KOPT-K1 (cell line): Measurements from ENCODE around the gene GGT6.
"Not testable (repeated sequence)": the region's sequence is repeated elsewhere in the genome, so short reads cannot be mapped to it uniquely, and the experiment has no call there.

Experiments used
- H3K27ac ChIP-seq: fragments of 200-600 bp; sonication (generic); 2 replicates; pipeline ENCODE4 v1.5.1; 2016; ENCODE audit warnings: antibody characterized with exemption, mild to moderate bottlenecking, low read depth, low read length; ENCODE audit not compliant: poor library complexity, severe bottlenecking
- H3K36me3 ChIP-seq: fragments of 200-600 bp; sonication (generic); 2 replicates; pipeline ENCODE4 v1.5.1; 2017; ENCODE audit warnings: antibody characterized with exemption, mild to moderate bottlenecking, low read length, moderate library complexity; ENCODE audit not compliant: insufficient read depth
- H3K9me3 ChIP-seq: fragments of 200-600 bp; sonication (generic); 2 replicates; pipeline ENCODE4 v1.5.1; 2017; ENCODE audit warnings: antibody characterized with exemption, low read length, mild to moderate bottlenecking; ENCODE audit not compliant: insufficient read depth, poor library complexity, severe bottlenecking

Gene GGT6

DNA sequence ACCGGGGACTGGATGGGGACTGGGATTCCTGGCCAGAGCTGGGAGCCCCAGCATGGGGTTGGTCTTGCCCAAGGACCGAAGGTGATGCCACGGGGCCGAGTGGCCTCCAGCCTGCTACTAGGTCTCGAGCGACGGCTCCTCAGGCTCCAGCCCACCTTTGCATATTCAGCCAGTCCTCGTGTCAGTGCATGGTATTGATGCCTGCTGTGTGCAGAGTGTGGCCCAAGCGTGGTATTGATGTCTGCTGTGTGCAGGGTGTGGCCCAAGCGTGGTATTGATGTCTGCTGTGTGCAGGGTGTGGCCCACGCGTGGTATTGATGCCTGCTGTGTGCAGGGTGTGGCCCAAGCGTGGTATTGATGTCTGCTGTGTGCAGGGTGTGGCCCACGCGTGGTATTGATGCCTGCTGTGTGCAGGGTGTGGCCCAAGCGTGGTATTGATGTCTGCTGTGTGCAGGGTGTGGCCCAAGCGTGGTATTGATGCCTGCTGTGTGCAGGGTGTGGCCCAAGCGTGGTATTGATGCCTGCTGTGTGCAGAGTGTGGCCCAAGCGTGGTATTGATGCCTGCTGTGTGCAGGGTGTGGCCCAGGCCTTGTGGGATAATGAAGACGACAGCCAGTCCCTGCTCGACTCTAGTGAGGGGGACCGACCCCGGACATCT, 35.4 kb upstream of the GGT6 start:
- not testable (repeated sequence) for H3K36me3 ChIP-seq, H3K27ac ChIP-seq, H3K9me3 ChIP-seq

DNA sequence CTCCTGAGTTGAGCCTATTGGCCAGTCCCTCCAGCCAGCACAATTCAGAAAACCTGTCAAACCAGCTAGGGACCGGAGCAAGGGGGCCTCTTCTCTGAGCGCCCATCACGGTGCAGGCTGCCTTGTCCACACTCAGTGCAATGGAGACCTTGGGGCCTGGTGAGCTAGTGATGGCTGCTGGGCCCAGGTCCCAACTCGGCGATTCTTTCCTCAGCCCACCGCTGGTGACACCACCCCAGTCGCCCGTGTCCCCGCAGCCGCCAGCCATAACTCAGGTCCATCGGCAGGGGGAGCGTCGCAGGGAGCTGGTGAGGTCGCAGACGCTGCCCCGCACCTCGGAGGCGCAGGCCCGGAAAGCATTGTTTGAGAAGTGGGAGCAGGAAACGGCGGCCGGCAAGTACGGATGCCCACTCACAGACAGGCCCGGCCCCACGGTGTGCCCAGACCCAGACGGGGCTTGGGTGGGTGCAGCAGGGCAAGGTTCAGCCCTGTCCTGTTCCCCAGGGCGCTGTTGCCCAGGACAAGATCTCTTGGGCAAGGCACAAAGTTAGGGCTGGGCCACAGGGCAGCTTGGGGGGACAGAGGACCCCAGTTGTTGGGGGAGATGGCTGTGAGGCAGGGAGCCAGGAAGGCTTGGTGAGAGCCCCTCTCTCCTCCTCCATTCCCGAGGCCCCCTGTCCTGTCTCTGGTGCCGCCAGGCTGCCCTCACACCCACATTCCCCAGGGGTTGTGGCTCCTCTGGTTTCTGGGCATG, 34.7 kb upstream of the GGT6 start:
- Histone ChIP-seq H3K36me3 (no peaks in the 10 kb centered on the region), H3K9me3 (no peaks in the 10 kb centered on the region), H3K27ac (no peak overlapping the region)

GRCh38 chr17:4594406-4594805, 34.0 kb upstream of the GGT6 start:
- Histone ChIP-seq H3K27ac (no peak overlapping the region), H3K36me3 (no peaks in the 10 kb centered on the region), H3K9me3 (no peaks in the 10 kb centered on the region)

DNA sequence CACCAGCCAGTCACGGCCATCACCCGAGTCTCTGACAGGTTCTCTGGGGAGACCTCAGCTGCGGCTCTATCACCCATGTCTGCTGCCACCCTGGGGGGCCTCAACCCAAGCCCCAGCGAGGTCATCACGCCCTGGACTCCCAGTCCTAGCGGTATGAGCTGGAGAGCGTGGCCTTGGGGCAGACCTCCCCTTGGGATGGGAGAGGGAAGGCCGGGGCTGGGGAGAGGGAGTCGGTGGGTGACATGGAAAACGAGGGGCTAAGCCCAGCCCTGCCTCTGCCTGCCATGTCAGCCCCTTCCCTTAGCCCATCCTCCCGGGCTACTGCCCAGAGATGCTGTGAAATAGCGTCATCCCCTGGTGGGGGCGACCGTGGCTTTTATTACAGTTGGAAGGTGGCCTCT, 32.6 kb upstream of the GGT6 start:
- Histone ChIP-seq H3K9me3 (no peaks in the 10 kb centered on the region), H3K36me3 (no peaks in the 10 kb centered on the region), H3K27ac (no peak overlapping the region)

DNA sequence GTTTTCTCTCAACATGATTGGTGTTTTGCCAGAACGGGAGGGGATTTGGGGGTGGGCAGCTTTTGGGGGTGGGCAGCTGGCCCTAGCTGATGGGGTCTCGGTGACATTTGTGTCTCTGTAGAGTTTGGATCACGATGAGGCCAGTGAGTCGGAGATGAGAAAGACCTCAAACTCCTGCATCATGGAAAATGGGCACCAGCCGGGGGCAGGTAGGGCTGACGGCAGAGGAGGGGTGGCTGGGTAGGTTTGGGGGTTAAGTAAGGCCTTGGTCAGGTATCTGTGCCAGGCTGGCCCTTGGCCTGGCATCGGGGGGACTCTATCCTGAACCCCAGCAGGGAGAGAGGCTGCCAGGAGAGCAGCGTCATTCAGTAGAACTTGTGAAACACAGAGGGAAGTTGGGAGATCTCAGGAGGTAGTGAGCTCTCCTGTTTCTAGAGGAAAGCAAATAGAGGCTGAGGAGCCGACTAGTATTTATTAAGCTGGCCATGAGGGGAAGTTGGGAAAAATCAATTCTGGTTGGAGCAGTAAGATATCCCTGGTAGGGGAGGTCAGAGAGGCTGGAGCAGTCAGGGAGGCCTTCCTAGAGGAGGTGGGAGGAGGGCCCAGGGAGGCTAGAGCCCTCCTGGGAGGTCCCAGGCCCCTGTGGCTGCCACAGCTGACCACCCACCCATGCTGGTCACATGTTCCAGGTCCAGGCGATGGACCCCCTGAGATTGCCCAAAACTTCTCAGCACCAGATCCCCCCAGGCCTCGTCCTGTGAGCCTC, 32.0 kb upstream of the GGT6 start:
- no peaks in the 10 kb centered on the region for H3K36me3 ChIP-seq
- H3K9me3 ChIP-seq = no peaks in the 10 kb centered on the region

DNA sequence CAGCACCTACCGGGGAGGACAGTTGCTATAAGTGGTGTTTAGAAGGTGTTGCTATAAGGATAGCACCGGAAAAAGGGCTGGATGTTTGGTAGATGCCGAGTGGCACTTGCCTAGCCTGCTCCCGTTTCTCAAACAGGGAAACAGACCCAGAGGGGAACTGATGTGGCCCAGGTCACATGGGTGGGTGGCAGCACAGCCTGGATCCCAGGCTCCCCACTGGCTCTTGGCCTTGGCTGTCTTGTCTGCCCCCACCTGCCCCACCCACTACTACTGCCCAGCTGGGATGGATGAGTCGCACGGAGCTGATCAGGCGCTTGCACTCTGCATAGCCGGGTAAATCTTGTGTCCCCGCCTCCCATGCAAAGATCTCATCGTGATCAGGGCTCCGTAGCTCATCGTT, 31.2 kb upstream of the GGT6 start:
- no peaks in the 10 kb centered on the region for H3K36me3 ChIP-seq
- no peak overlapping the region for H3K27ac ChIP-seq
- no peaks in the 10 kb centered on the region for H3K9me3 ChIP-seq

More for the DNA sequence above, 32.0 kb upstream of the GGT6 start:
- H3K27ac ChIP-seq = no peak overlapping the region

GRCh38 chr17:4590981-4591453, 30.6 kb upstream of the GGT6 start:
- H3K9me3 ChIP-seq = no peaks in the 10 kb centered on the region
- H3K27ac ChIP-seq = no peak overlapping the region
- no peaks in the 10 kb centered on the region for H3K36me3 ChIP-seq

DNA sequence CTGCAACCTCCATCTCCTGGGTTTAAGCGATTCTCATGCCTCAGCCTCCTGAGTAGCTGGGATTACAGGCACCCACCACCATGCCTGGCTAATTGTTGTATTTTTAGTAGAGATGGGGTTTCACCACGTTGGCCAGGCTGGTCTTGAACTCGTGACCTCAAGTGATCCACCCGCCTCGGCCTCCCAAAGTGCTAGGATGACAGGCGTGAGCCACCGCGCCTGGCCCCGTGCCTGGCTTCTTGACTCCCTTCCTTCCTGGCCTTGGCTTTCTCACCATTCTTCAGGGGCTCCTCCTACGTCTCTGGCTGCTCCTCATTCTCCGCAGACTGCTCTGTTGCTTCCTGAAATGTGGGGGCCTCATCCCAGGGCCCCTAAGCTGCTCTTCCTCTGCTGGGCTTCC, 29.7 kb upstream of the GGT6 start:
- H3K9me3 ChIP-seq, H3K27ac ChIP-seq, H3K36me3 ChIP-seq: not testable (repeated sequence)

DNA sequence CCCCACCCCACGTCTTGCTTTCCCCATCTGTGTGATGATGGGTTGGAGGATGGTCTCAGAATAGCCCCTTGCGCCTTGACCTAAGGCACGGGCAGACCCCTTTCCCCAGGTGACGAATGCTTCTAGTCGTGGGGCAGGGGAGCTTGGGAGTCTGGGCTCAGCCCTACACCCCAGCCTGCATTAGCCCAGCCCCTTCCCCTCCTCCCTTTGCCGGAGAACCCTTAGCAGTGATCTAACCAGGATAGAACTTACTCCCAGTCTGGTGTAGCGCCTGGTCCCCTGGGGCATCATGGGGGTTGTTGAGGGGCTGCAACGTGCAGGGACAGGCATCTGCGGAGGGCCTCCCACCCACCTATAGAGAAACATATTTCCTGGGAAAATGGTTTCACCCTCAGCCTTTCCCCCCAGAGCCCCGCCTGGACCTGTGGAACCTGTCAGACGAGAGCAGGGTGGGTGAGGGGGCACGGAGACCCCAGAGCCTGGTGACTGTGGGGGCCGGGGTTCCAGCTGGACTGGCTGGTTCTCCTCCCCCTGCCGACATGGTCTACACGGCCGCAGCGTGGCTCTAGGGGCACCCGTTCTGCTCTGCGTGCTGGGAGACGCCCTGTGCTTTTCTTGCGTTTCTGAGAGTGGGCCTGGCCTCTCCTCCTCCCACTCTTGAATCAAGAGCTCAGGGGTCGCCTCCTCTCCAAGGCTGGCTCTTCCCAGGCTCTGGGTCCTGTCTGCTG, 28.7 kb upstream of the GGT6 start:
- Histone ChIP-seq H3K9me3 (no peaks in the 10 kb centered on the region), H3K36me3 (no peaks in the 10 kb centered on the region), H3K27ac (no peak overlapping the region)

- no peaks in the 10 kb centered on the region for H3K9me3 ChIP-seq
- H3K27ac ChIP-seq = no peak overlapping the region
- H3K36me3 ChIP-seq = no peaks in the 10 kb centered on the region
These were observed 28.0 kb upstream of the GGT6 start for GRCh38 chr17:4588391-4588790.

DNA sequence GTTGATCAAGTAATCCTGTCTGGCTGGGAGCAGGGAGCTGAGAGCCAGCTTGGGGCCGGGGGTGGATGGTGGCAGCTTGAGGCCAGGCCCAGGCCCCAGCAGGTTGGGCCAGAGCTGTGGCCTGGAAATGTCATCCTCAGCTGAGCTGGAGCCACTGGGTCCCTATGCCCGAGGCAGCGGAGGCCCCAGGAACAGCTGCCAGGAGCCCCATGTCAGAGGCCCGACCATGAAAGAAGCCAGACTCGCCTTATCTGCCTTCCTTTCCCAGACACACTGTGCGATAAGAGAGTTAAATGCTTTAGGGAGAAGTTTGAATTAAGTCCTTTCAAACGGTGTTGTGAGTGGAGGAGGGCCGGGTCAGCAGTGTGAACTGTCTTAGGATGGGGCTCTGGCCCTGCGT, 27.4 kb upstream of the GGT6 start:
- Histone ChIP-seq H3K36me3 (no peaks in the 10 kb centered on the region), H3K9me3 (no peaks in the 10 kb centered on the region), H3K27ac (no peak overlapping the region)

DNA sequence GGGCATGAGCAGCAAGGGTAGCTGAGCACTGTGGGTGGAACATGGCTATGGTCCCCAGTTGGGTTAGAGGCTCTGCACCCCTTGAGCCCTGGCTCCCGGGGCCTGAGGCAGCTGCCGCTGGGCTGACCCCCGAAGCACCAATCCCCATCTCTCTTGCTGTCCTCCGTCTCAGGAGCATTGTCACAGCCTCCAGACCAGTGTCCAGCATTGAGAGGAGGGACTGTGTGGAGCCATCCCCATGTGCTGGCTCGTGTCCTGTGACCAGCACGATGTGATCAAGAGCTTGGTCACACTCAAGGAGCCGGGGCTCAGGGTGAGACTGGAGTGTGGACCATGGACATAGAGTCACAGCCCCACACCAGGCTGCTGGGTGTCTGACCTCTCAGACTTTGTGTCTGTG, 26.8 kb upstream of the GGT6 start:
- no peak overlapping the region for H3K27ac ChIP-seq
- no peaks in the 10 kb centered on the region for H3K36me3 ChIP-seq
- no peaks in the 10 kb centered on the region for H3K9me3 ChIP-seq

DNA sequence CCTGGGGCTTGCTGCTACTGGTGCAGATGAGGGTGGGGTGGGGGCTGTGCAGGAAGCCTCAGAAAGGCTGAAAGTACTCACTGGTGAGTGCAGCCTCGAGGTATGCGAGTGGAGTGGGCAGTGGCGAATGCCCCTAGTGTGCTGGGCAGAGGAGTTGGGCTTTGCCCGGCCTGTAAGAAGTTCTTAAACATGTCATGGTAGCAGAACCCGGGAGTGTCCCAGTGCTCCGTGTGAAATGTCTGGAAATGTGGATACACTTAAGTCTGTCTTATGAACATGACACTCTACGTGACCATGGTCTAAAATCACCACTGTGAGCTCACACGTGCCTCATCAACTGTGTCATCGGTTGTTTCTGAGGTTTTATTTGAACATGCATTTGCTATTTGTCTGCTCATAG, 25.7 kb upstream of the GGT6 start:
- Histone ChIP-seq H3K36me3 (no peaks in the 10 kb centered on the region), H3K9me3 (no peaks in the 10 kb centered on the region), H3K27ac (no peak overlapping the region)

- H3K9me3 ChIP-seq = no peaks in the 10 kb centered on the region
- no peak overlapping the region for H3K27ac ChIP-seq
- H3K36me3 ChIP-seq = no peaks in the 10 kb centered on the region
These were observed 25.2 kb upstream of the GGT6 start for GRCh38 chr17:4585638-4585994.
